Endothelial cell of umbilical vein (primary cell): ENCODE results near the gene B3GAT1. TPM values are rescaled to one million over a fixed set of nuclear protein-coding genes. Genes with fewer than 3 reads are reported as not detected.

Experiments used
- BruUV-seq: library from RNA; stranded (reverse); fragments of 400-500 nt; replicated peaks from 2 replicates; lab custom pipeline; 2021; lab: Mats Ljungman, UMichigan
- CTCF ChIA-PET: fragments of 300-600, 350-600 bp; sonication (Branson Sonifier 250); formaldehyde crosslinking; loops from one replicate; lab custom pipeline; 2021; ENCODE audit warnings: antibody characterized with exemption, inconsistent platforms; lab: Charles Lee
- POLR2A ChIA-PET: fragments of 300-600, 350-600 bp; sonication (Branson Sonifier 250); formaldehyde crosslinking; loops from one replicate; lab custom pipeline; 2021; ENCODE audit warnings: antibody characterized with exemption, inconsistent platforms; lab: Charles Lee
- DNase-seq: peaks from one replicate; pipeline ENCODE4 v3.0.0-alpha.2; 2011; ENCODE audit warnings: low read depth, low spot score
- FAIRE-seq: peaks from 2 replicates; lab custom pipeline; 2011; peaks lifted over from hg19 to GRCh38; lab: Jason Lieb, UNC
- H2AFZ ChIP-seq: 2 replicates; pipeline ENCODE4 v1.6.0; 2012; ENCODE audit warnings: low read depth, low read length, control low read depth, inconsistent platforms
- H3K27ac ChIP-seq: 2 replicates; pipeline ENCODE4 v1.5.1; 2011; ENCODE audit warnings: low read depth, mild to moderate bottlenecking, control low read depth, low read length, moderate library complexity; ENCODE audit not compliant: insufficient read depth
- H3K27me3 ChIP-seq, 2 experiments: 2 replicates each; pipeline versions ENCODE4 v1.6.0 to v1.6.1; 2011; ENCODE audit warnings: low read length in 2 of 2, mixed read lengths in 1 of 2; ENCODE audit not compliant: control insufficient read depth in 2 of 2, insufficient read depth in 2 of 2
- H3K36me3 ChIP-seq, 2 experiments: 2 replicates in 1 of 2; 3 replicates in 1 of 2; pipeline ENCODE4 v1.5.1; 2011; ENCODE audit warnings: low read length in 2 of 2, mild to moderate bottlenecking in 1 of 2, moderate library complexity in 1 of 2; ENCODE audit not compliant: control insufficient read depth in 2 of 2, insufficient read depth in 2 of 2; ENCODE audit errors: extremely low read depth in 1 of 2
- H3K4me1 ChIP-seq: 3 replicates; pipeline ENCODE4 v1.5.1; 2011; ENCODE audit warnings: mild to moderate bottlenecking, low read length; ENCODE audit not compliant: control insufficient read depth, insufficient read depth; ENCODE audit errors: extremely low read depth
- H3K4me2 ChIP-seq: 2 replicates; pipeline ENCODE4 v1.6.1; 2011; ENCODE audit warnings: low read length, control low read depth, mixed read lengths; ENCODE audit not compliant: insufficient read depth
- H3K4me3 ChIP-seq, 3 experiments: fragments of 200-600 bp in 1 of 3; sonication (generic), shearing (Covaris generic) in 1 of 3; replicated peaks in 1 of 3; 2 replicates each; pipeline ENCODE4 v1.5.1; 2011 to 2016; ENCODE audit warnings: control low read depth in 3 of 3, low read length in 3 of 3, mild to moderate bottlenecking in 2 of 3, inconsistent platforms in 1 of 3, low read depth in 1 of 3, moderate library complexity in 1 of 3; ENCODE audit not compliant: insufficient read depth in 1 of 3
- H3K79me2 ChIP-seq: 2 replicates; pipeline ENCODE4 v1.6.0; 2012; ENCODE audit warnings: low read length, inconsistent platforms; ENCODE audit not compliant: control insufficient read depth, insufficient read depth
- H3K9ac ChIP-seq: replicated peaks from 2 replicates; pipeline ENCODE3; 2011; ENCODE audit warnings: low read length, control low read depth; ENCODE audit not compliant: insufficient read depth; ENCODE audit errors: extremely low read depth
- H3K9me1 ChIP-seq: replicated peaks from 3 replicates; pipeline ENCODE4 v1.6.0; 2011; ENCODE audit warnings: mild to moderate bottlenecking, low read length; ENCODE audit not compliant: control insufficient read depth, insufficient read depth; ENCODE audit errors: extremely low read depth
- H3K9me3 ChIP-seq: replicated peaks from 2 replicates; pipeline ENCODE4 v1.5.1; 2012; ENCODE audit warnings: low read length, inconsistent platforms; ENCODE audit not compliant: control insufficient read depth, insufficient read depth
- H4K20me1 ChIP-seq: replicated peaks from 2 replicates; pipeline ENCODE3; 2011; ENCODE audit warnings: mild to moderate bottlenecking, low read length; ENCODE audit not compliant: control insufficient read depth, insufficient read depth; ENCODE audit errors: extremely low read depth
- EZH2 ChIP-seq: IDR thresholded peaks from 2 replicates; pipeline ENCODE4 v1.6.1; 2012; ENCODE audit warnings: borderline replicate concordance, low read depth, mild to moderate bottlenecking, moderate library complexity, low read length, inconsistent platforms; ENCODE audit not compliant: severe bottlenecking
- FOS ChIP-seq: IDR thresholded peaks from 2 replicates; pipeline ENCODE4 v1.6.1; 2011; ENCODE audit warnings: mild to moderate bottlenecking, low read length, moderate library complexity, borderline replicate concordance; ENCODE audit not compliant: insufficient read depth
- GATA2 ChIP-seq: IDR thresholded peaks from 2 replicates; pipeline ENCODE4 v1.7.0; 2011; ENCODE audit warnings: low read depth, mild to moderate bottlenecking, moderate library complexity, mixed read lengths, low read length; ENCODE audit not compliant: insufficient read length, insufficient read depth
- JUN ChIP-seq: IDR thresholded peaks from 2 replicates; pipeline ENCODE4 v1.6.1; 2011; ENCODE audit warnings: borderline replicate concordance, low read depth; ENCODE audit not compliant: insufficient read length, insufficient read depth
- MAX ChIP-seq: IDR thresholded peaks from 2 replicates; pipeline ENCODE4 v1.6.1; 2011; ENCODE audit not compliant: insufficient read depth, insufficient read length
- MYC ChIP-seq: IDR thresholded peaks from one replicate; pipeline ENCODE4 v1.6.1; 2011; ENCODE audit warnings: mild to moderate bottlenecking, low read depth, low read length
- POLR2A ChIP-seq: IDR thresholded peaks from 2 replicates; pipeline ENCODE4 v1.6.1; 2012; ENCODE audit warnings: low read depth, mild to moderate bottlenecking, control low read depth, low read length
- POLR2AphosphoS5 ChIP-seq: IDR thresholded peaks from 2 replicates; pipeline ENCODE4 v1.6.1; 2012; ENCODE audit warnings: low read depth, mild to moderate bottlenecking, control low read depth, low read length, moderate library complexity; ENCODE audit not compliant: insufficient read depth
- dilution Hi-C: fragments of 300-500 bp; cut with MboI; formaldehyde crosslinking; loops from one replicate; pipeline ENCODE4 v1.15.0; 2019; ENCODE audit warnings: low sequenced_read_pairs; ENCODE audit not compliant: extremely low pct_ligation_motif_present
- intact Hi-C: fragments of 100-400 bp; cut with micrococcal nuclease; formaldehyde crosslinking; loops from one replicate; pipeline ENCODE4 v1.10.0; 2022
- polyA plus RNA-seq, 4 experiments: library from polyadenylated mRNA; depleted of rRNA in 3 of 4; stranded (reverse) in 3 of 4; unstranded in 1 of 4; fragments of >200 nt; gene quantifications; 2 replicates each; pipeline versions ENCODE4 v1.2.1 to v1.2.3, GENCODE V29; 2011 to 2012; ENCODE audit warnings: missing spikeins in 1 of 4
- total RNA-seq: library from RNA; stranded (reverse); gene quantifications from 2 replicates; pipeline ENCODE4 v1.2.3, GENCODE V29; 2021

Gene B3GAT1
- total and polyA plus RNA-seq, 2 donors (not counting 3 experiments of a cell fraction or from before 2014, with no cell fraction given): 0.01 TPM; not detected in 1

DNA sequence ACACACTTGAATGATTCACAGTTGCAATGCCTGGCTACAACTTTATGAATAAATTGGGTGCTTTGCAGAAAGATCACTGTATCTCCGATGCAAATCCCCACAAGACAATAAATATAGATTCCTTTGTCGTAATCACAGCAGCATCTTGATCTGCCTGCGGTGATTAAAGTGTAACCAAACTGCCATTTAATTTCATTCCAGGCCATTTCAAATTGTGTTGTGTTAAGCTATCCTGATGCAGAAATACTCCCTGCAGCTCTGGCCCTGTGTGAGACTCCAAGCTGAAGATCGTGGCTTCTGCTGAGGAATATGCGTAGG, 40.8 kb upstream of the B3GAT1 start:
- TF ChIP-seq EZH2: no peak
- no peak for TF ChIP-seq POLR2AphosphoS5
- no peak for TF ChIP-seq GATA2
- no peak for TF ChIP-seq POLR2A
- Histone ChIP-seq H3K4me3 (no peak overlapping the region), H3K9ac (no peak overlapping the region), H3K9me3 (peaks cover 2% of the 10 kb centered on the region), H2AFZ (no peak overlapping the region), H3K36me3 (no peaks in the 10 kb centered on the region), H3K4me2 (no peak overlapping the region), H3K79me2 (no peaks in the 10 kb centered on the region), H3K27me3 (no peaks in the 10 kb centered on the region), H3K4me1 (no peaks in the 10 kb centered on the region), H4K20me1 (no peaks in the 10 kb centered on the region), H3K27ac (no peak overlapping the region), H3K9me1 (no peaks in the 10 kb centered on the region)
- no TSS peak for BruUV-seq
- DNase-seq (no peak), FAIRE-seq (no peak)
- dilution Hi-C loops (no loop called here), intact Hi-C loops (no loop called here)
- ChIA-PET POLR2A (no interaction called here), CTCF (no interaction called here)

DNA sequence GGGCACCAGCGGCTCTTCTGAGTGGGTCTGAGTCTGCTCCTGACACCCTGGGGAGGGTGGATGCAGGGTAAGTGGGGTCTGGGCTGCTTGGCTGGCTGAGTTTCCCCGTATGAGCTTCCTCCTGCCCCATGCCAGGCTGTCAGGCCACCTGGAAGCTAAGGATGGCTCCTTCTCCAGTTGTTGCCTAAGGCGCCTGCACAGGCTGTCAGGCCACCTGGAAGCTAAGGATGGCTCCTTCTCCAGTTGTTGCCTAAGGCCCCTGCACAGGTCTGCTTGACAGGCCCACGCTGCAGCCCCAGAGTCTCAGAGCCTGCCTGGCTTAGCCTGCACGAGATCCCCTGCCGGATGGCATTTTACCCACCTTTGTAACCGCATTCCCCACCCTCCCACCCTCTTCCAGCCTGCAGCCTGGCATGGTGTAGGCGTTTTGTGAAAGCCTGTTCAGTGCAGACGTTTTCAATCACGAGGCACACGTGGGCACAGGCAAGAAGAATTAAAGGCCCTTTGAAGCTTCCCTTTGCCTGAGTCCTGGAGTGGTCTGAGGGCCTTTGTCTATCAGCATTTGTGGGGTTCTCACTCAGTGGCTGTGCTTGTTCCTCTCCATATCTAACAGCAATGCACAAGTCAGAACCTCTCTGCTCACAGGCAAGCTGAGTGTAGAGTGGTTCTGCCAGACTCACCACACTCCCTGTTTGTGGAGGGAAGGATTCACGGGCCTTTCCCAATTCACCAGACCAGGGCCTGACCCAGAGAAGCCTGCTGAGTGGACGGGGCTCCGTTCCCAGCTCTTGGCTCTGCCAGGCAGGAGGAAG, 40.2 kb upstream of the B3GAT1 start:
- DNase-seq (no peak), FAIRE-seq (no peak)
- no peaks in the 10 kb centered on the region for H3K27me3 ChIP-seq
- no peak overlapping the region for H2AFZ ChIP-seq
- POLR2A ChIA-PET: no interaction called here
- H3K79me2 ChIP-seq: no peaks in the 10 kb centered on the region
- TF ChIP-seq MYC (no peak), EZH2 (no peak), FOS (no peak), JUN (no peak), MAX (no peak)
- no peaks in the 10 kb centered on the region for H3K36me3 ChIP-seq
- peaks cover 2% of the 10 kb centered on the region for H3K9me3 ChIP-seq
- no peak overlapping the region for H3K4me3 ChIP-seq
- dilution Hi-C loops: no loop called here
- H4K20me1 ChIP-seq: no peaks in the 10 kb centered on the region
- H3K27ac ChIP-seq: no peak overlapping the region
- no peak overlapping the region for H3K4me2 ChIP-seq
- CTCF ChIA-PET: no interaction called here
- intact Hi-C loops: no loop called here
- no TSS peak for BruUV-seq
- H3K4me1 ChIP-seq: no peaks in the 10 kb centered on the region
- H3K9me1 ChIP-seq: no peaks in the 10 kb centered on the region
- no peak overlapping the region for H3K9ac ChIP-seq
